A549 (cell line): ENCODE measurements around the gene HK1.

Source experiments
- EHF ChIP-seq: fragments of 250-450 bp; sonication (Bioruptor Pico); IDR thresholded peaks from 2 replicates; pipeline ENCODE4 v1.5.0; 2020; ENCODE audit warnings: mild to moderate bottlenecking
- HDAC2 ChIP-seq: fragments of 200-600 bp; sonication (generic); IDR thresholded peaks from 2 replicates; pipeline ENCODE4 v1.6.1; 2016
- JUNB ChIP-seq: fragments of >200 bp; sonication (Bioruptor Twin); formaldehyde crosslinking; IDR thresholded peaks from 2 replicates; pipeline ENCODE4 v1.6.1; 2016
- MAZ ChIP-seq: fragments of 150-350 bp; IDR thresholded peaks from 2 replicates; pipeline ENCODE4 v1.6.1; 2014; ENCODE audit warnings: antibody characterized with exemption, low read depth, low read length, borderline replicate concordance
- NFE2L2 ChIP-seq: fragments of 150-350 bp; conservative IDR thresholded peaks from 2 replicates; pipeline ENCODE4 v1.6.1; 2014; ENCODE audit warnings: low read length
- POLR2A ChIP-seq: IDR thresholded peaks from 2 replicates; pipeline ENCODE4 v1.6.1; 2012; ENCODE audit warnings: mild to moderate bottlenecking, low read length
- SREBF2 ChIP-seq: fragments of 450-650 bp; IDR thresholded peaks from 2 replicates; pipeline ENCODE4 v1.6.1; 2014; ENCODE audit warnings: mild to moderate bottlenecking, moderate library complexity
- ZSCAN20 ChIP-seq: fragments of 250-450 bp; sonication (Bioruptor Pico); IDR thresholded peaks from 2 replicates; pipeline ENCODE4 v1.8.0; 2022; ENCODE audit warnings: mild to moderate bottlenecking, moderate library complexity
- TF ChIP-seq, protein P1 (sequence below): fragments of >200 bp; sonication (Bioruptor Twin); formaldehyde crosslinking; IDR thresholded peaks from 3 replicates; pipeline ENCODE4 v1.5.1; 2016
- TF ChIP-seq, protein P2 (sequence below): fragments of 450-650 bp; IDR thresholded peaks from 2 replicates; pipeline ENCODE4 v1.6.1; 2014; ENCODE audit warnings: antibody characterized with exemption
- TF ChIP-seq, protein P3 (sequence below): fragments of 200-600 bp; sonication (generic); IDR thresholded peaks from 2 replicates; pipeline ENCODE4 v1.6.1; 2016; ENCODE audit warnings: antibody characterized with exemption, mild to moderate bottlenecking, moderate library complexity
- TF ChIP-seq, protein P4 (sequence below): IDR thresholded peaks from 2 replicates; pipeline ENCODE4 v1.6.1; 2012

DNA sequence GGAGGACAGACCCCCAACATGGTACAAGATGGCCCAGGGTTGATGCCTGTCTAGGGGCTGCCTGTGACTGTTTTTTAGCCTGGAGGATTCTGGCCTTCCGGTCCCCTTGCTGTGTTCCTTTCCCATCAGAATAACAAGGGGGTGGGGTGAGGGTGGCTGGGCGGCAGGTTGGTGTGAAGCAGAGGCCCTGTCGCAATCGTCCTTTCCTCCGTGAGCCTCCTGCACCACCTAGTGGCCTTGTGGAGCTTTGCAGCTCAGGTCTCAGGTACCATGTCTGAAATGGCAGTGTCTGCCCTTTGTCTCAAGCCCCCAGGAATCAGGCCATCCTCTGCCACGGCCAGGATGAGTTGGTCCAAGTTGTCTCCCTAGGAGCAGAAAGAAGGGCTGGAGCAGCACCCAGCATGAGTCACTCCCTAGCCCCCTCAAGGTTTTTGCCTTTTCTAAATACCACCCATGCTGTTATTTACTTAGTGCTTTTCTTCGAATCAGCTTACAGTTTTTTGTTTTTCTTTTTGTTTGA, 114.2 kb downstream of the HK1 start:
- TF ChIP-seq, protein P1, sequence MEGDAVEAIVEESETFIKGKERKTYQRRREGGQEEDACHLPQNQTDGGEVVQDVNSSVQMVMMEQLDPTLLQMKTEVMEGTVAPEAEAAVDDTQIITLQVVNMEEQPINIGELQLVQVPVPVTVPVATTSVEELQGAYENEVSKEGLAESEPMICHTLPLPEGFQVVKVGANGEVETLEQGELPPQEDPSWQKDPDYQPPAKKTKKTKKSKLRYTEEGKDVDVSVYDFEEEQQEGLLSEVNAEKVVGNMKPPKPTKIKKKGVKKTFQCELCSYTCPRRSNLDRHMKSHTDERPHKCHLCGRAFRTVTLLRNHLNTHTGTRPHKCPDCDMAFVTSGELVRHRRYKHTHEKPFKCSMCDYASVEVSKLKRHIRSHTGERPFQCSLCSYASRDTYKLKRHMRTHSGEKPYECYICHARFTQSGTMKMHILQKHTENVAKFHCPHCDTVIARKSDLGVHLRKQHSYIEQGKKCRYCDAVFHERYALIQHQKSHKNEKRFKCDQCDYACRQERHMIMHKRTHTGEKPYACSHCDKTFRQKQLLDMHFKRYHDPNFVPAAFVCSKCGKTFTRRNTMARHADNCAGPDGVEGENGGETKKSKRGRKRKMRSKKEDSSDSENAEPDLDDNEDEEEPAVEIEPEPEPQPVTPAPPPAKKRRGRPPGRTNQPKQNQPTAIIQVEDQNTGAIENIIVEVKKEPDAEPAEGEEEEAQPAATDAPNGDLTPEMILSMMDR, result peak; percentile 94
- TF ChIP-seq SREBF2 (no peak), ZSCAN20 (CRISPR knock-in tag) (no peak), POLR2A (no peak), EHF (CRISPR knock-in tag) (no peak), HDAC2 (no peak), NFE2L2 (no peak), JUNB (no peak), MAZ (0 out of 2 replicates have a peak, but pooled peaks have one; percentile 31)
- TF ChIP-seq, protein P2, sequence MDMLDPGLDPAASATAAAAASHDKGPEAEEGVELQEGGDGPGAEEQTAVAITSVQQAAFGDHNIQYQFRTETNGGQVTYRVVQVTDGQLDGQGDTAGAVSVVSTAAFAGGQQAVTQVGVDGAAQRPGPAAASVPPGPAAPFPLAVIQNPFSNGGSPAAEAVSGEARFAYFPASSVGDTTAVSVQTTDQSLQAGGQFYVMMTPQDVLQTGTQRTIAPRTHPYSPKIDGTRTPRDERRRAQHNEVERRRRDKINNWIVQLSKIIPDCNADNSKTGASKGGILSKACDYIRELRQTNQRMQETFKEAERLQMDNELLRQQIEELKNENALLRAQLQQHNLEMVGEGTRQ, result no peak
- TF ChIP-seq, protein P3, sequence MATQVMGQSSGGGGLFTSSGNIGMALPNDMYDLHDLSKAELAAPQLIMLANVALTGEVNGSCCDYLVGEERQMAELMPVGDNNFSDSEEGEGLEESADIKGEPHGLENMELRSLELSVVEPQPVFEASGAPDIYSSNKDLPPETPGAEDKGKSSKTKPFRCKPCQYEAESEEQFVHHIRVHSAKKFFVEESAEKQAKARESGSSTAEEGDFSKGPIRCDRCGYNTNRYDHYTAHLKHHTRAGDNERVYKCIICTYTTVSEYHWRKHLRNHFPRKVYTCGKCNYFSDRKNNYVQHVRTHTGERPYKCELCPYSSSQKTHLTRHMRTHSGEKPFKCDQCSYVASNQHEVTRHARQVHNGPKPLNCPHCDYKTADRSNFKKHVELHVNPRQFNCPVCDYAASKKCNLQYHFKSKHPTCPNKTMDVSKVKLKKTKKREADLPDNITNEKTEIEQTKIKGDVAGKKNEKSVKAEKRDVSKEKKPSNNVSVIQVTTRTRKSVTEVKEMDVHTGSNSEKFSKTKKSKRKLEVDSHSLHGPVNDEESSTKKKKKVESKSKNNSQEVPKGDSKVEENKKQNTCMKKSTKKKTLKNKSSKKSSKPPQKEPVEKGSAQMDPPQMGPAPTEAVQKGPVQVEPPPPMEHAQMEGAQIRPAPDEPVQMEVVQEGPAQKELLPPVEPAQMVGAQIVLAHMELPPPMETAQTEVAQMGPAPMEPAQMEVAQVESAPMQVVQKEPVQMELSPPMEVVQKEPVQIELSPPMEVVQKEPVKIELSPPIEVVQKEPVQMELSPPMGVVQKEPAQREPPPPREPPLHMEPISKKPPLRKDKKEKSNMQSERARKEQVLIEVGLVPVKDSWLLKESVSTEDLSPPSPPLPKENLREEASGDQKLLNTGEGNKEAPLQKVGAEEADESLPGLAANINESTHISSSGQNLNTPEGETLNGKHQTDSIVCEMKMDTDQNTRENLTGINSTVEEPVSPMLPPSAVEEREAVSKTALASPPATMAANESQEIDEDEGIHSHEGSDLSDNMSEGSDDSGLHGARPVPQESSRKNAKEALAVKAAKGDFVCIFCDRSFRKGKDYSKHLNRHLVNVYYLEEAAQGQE, result no peak
- TF ChIP-seq, protein P4, sequence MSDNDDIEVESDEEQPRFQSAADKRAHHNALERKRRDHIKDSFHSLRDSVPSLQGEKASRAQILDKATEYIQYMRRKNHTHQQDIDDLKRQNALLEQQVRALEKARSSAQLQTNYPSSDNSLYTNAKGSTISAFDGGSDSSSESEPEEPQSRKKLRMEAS, result no peak; the same call in 1 of the 2 replicates
